Neural progenitor cell (in vitro differentiated cells): Measurements from ENCODE around the gene RAD51B.

Source experiments
- CTCF ChIP-seq: fragments of 200-600 bp; sonication (generic); IDR thresholded peaks from 2 replicates; pipeline ENCODE4 v1.5.1; 2017; ENCODE audit warnings: antibody characterized with exemption, mild to moderate bottlenecking
- EZH2 ChIP-seq: fragments of 200-600 bp; sonication (generic); IDR thresholded peaks from 2 replicates; pipeline ENCODE4 v1.6.1; 2017; ENCODE audit warnings: antibody characterized with exemption, mild to moderate bottlenecking, moderate library complexity

- TF ChIP-seq CTCF, result no peak
- TF ChIP-seq EZH2, result no peak
Measured at GRCh38 chr14:68609012-68609411, 789.4 kb downstream of the RAD51B start.
